AG10803 (cell line): Measurements from ENCODE around the gene MMP3.

Experiments used
- DNase-seq: peaks from one replicate; pipeline ENCODE4 v3.0.0; 2010; ENCODE audit warnings: low read depth
- H3K4me3 ChIP-seq: 2 replicates; pipeline ENCODE4 v1.5.1; 2011; ENCODE audit warnings: mild to moderate bottlenecking, low read length, control low read depth
- TF ChIP-seq, protein P1 (sequence below): conservative IDR thresholded peaks from 2 replicates; pipeline ENCODE4 v1.5.1; 2011; ENCODE audit warnings: mild to moderate bottlenecking, low read length, control low read depth, inconsistent platforms

Gene MMP3

DNA sequence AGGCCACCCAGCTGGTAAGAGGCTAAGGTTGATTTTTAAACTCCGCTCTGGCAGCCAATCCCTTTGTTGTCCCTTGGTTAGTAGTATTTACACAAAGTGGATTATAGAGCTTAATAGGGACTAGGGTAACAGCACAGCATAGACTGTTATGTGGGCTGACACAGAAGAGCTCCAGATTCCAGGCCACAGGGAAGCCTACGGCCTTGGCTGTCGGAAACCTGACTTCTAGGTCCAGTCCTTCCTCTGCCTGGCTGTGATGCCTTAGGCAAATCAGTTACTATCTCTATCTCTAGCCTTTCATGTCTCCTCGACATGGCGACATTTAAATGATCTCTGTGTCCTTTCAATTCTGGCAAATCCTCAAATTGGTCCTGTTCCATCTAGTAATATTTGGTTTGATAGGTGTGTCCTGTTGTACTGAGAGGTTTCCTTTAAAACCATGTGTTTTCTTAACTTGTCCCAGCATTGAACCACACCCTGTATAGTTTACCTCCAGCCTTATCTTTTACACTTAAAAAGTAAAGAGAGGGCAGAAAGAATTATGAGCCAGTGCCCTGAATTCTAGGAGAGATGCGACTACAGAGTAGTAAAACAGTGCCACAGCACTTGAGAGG lies 49.6 kb downstream of the MMP3 start:
- TF ChIP-seq, protein P1, sequence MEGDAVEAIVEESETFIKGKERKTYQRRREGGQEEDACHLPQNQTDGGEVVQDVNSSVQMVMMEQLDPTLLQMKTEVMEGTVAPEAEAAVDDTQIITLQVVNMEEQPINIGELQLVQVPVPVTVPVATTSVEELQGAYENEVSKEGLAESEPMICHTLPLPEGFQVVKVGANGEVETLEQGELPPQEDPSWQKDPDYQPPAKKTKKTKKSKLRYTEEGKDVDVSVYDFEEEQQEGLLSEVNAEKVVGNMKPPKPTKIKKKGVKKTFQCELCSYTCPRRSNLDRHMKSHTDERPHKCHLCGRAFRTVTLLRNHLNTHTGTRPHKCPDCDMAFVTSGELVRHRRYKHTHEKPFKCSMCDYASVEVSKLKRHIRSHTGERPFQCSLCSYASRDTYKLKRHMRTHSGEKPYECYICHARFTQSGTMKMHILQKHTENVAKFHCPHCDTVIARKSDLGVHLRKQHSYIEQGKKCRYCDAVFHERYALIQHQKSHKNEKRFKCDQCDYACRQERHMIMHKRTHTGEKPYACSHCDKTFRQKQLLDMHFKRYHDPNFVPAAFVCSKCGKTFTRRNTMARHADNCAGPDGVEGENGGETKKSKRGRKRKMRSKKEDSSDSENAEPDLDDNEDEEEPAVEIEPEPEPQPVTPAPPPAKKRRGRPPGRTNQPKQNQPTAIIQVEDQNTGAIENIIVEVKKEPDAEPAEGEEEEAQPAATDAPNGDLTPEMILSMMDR = no peak
- no peak overlapping the region for H3K4me3 ChIP-seq
- DNase-seq = no peak

DNA sequence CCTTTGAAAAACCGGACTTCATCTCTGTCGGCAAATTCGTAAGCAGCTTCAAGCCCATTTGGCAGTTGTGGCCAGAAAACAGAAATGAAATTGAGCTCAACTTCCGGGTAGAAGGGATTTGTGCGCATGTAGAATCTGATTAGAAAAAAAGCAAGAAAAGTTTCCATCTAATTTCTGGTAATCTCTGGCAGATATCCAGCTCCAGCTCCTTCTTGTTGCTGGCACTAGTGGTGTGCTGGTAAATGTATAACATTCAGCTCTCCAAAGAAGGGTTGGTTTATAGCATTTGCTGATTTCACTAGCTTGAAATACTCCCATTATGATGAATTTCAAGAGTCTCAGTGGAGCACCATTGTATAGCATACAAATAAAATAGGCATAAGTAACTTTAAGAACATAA lies 50.8 kb downstream of the MMP3 start:
- no peak for DNase-seq
- TF ChIP-seq, protein P1 = no peak
- no peak overlapping the region for H3K4me3 ChIP-seq

DNA sequence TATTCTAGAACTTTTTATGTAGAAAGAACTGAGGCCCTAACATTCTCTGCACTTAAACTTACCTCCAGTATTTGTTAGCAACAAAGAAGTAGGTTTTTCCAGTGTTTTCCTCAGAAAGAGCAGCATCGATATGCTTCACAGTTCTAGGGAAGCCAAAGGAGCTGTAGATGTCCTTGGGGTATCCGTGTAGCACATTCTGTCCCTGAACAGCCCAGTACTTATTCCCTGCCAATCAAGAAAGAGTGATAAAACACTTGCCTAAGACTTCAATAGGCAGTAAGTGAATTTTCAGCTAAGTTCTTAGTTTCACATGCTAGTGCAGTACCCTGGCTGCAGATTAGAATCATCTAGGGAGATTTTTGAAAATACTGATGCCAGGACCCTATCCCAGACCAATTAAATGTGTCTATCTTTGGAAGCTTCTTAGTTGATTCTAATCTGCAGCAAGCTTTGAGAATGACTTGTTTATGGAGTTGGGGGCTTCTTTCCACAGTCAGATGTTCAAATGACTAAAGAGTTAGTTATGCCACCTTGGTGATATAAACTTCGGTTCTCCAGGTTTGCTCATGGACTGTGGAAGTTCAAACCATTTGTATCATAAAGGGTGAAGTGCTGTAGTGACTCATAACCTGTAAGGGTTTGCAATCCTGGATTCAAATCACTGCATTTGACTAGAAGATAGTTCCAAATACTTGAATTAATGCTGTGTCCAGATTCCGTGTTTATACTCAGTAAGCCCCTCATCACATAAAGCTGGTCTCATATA lies 52.0 kb downstream of the MMP3 start:
- TF ChIP-seq, protein P1 = no peak
- no peak overlapping the region for H3K4me3 ChIP-seq
- DNase-seq = no peak

- TF ChIP-seq, protein P1 = no peak
- no peak for DNase-seq
- no peak overlapping the region for H3K4me3 ChIP-seq
Observed at GRCh38 chr11:102788334-102788995, 54.9 kb downstream of the MMP3 start.
